Fibroblast of skin of back (primary cell): ENCODE measurements around the gene ANKH.

Experiments used
- DNase-seq: peaks from one replicate; pipeline ENCODE4 v3.0.0-alpha.2; 2013

Gene ANKH

GRCh38 chr5:14662721-14663260 is 208.8 kb downstream of the ANKH start:
- no peak for DNase-seq

GRCh38 chr5:14660833-14661232 is 210.7 kb downstream of the ANKH start:
- no peak for DNase-seq

DNA sequence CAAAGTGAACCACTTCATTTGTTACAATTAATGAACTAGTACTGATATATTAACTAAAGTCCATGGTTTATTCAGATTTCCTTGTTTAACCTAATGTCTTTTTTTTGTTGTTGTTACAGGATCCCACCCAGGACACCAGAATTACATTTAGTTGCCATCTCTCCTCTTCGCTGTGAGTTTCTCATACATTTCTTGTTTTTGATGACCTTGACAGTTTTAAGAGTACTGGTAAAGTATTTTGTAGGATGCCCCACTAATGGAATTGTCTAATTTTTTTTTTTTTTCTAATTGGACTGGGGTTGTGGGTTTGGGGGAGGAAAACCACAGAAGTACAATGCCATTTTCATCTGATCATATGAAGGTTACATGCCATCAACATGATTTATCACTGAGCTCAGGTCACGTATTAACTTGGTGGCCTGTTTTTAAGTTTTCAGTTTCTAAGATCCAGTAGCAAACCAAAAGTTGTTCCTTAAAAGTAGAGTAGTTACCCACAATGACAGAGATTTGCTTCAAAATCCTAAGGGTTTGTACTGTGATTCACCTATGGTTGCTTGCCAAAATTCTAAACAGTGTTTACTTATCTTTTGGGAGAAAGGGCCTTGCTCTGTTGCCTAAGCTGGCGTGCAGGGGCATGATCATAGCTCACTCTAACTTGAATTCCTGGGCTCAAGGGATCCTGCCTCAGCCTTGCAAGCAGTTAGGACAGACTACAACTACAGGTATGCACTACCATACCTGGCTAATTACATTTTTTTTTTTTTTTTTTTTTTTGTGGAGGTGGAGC is 211.6 kb downstream of the ANKH start:
- peak; percentile 37 for DNase-seq

- DNase-seq, result no peak
These were observed 214.7 kb downstream of the ANKH start for GRCh38 chr5:14656898-14657297.

- DNase-seq, result no peak
These were observed 216.3 kb downstream of the ANKH start for GRCh38 chr5:14655146-14655741.
